Stomach (tissue), 9 donors: Measurements from ENCODE around the gene FOSB. TPM values are rescaled to one million over a fixed set of nuclear protein-coding genes. Genes with fewer than 3 reads are reported as not detected.

Experiments
- DNase-seq, 2 donors: peaks; one replicate each; pipeline versions ENCODE4 v3.0.0 to v3.0.0-alpha.2; 2013 to 2019
- H3K27ac ChIP-seq, 5 donors: fragments of 200-600 bp in 4 of 5; sonication (generic) in 4 of 5; one replicate each; pipeline ENCODE4 v1.5.1; 2013 to 2019; ENCODE audit warnings: mild to moderate bottlenecking in 1 of 5, moderate library complexity in 1 of 5
- H3K27me3 ChIP-seq, 3 donors: fragments of 200-600 bp; sonication (generic); one replicate each; pipeline ENCODE4 v1.5.1; 2017 to 2019; ENCODE audit warnings: mixed run types in 1 of 3
- H3K36me3 ChIP-seq, 4 donors: fragments of 200-600 bp; sonication (generic); 1 replicate in 3 of 4; 2 replicates in 1 of 4; pipeline ENCODE4 v1.5.1; 2016 to 2019
- H3K4me1 ChIP-seq, 4 donors: fragments of 200-600 bp; sonication (generic); one replicate each; pipeline ENCODE4 v1.5.1; 2016 to 2019
- H3K4me3 ChIP-seq, 4 donors: fragments of 200-600 bp; sonication (generic) in 3 of 4; one replicate each; pipeline ENCODE4 v1.5.1; 2016 to 2019; ENCODE audit warnings: mild to moderate bottlenecking in 1 of 4
- H3K9me3 ChIP-seq, 4 donors: fragments of 200-600 bp; sonication (generic); one replicate each; pipeline ENCODE4 v1.5.1; 2016 to 2019
- EP300 ChIP-seq: sonication (generic); formaldehyde crosslinking; IDR thresholded peaks from one replicate; pipeline ENCODE4 v1.6.1; 2017; ENCODE audit warnings: antibody characterized with exemption
- POLR2A ChIP-seq, 4 donors: fragments of 450-650 bp; IDR thresholded peaks; one replicate each; pipeline ENCODE4 v1.6.1; 2016; ENCODE audit warnings: antibody characterized with exemption in 4 of 4, control low read depth in 2 of 4, mild to moderate bottlenecking in 1 of 4, moderate library complexity in 1 of 4
- POLR2AphosphoS5 ChIP-seq, 3 donors: sonication (generic); formaldehyde crosslinking; IDR thresholded peaks; one replicate each; pipeline ENCODE4 v1.6.1; 2016; ENCODE audit warnings: antibody characterized with exemption in 3 of 3
- WGBS, 5 donors: extraction: QIAGEN DNeasy Blood & Tissue Kit in 3 of 5; methylation state at CpG; one replicate each; pipeline versions ENCODE4 v1.1.5 to v1.1.7; 2013 to 2018; 5-methylcytosine and 5-hydroxymethylcytosine counted together
- intact Hi-C: fragments of 100-400 bp; cut with DNase I; formaldehyde crosslinking; loops from one replicate; pipeline ENCODE4 v1.15.1; 2023; ENCODE audit warnings: low total_unique reads
- polyA plus RNA-seq, 3 donors: library from polyadenylated mRNA; stranded (reverse); fragments of 200-250 nt; gene quantifications; one replicate each; pipeline ENCODE4 v1.2.3, GENCODE V29; 2013
- total RNA-seq, 5 donors: library from RNA; depleted of rRNA; stranded (reverse); fragments of >200 nt; gene quantifications; one replicate each; pipeline versions ENCODE4 v1.1.0 to v1.2.3, GENCODE V29; 2014 to 2016
- TF ChIP-seq, protein P1 (sequence below), 7 experiments: fragments of 450-650 bp in 4 of 7; fragments of 200-600 bp in 3 of 7; sonication (generic) in 3 of 7; IDR thresholded peaks; one replicate each; pipeline ENCODE4 v1.5.1; 2016 to 2019; ENCODE audit warnings: antibody characterized with exemption in 7 of 7, control low read depth in 2 of 7, mild to moderate bottlenecking in 1 of 7
- donor health status: healthy with polysubstance abuse.
- donor health status: Bipolar disorder and iron deficiency.
- donor health status: healthy.

Gene FOSB
- total and polyA plus RNA-seq, 8 donors, result 1.2 to 76.8 (median 9.0) TPM

DNA sequence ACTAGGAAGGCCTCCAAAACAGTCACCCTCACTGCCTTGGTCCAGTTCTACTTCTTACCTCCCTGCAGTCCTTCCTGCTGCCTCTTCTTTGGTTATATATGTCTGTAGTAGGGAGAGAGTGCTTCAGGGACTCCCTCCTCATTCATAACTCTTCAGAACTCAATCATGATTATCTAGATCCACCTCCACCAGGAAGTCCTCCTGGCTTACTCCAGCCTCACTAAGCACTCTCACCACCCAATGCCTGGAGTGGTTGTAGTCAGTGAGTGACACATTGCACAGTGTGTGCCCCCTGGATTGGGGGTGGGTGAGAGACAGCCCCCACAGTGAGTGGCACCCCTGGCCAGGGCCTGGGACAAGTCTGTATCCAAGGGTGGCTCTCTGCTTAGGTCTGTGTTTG is 10.0 kb upstream of the FOSB start:
- TF ChIP-seq, protein P1, sequence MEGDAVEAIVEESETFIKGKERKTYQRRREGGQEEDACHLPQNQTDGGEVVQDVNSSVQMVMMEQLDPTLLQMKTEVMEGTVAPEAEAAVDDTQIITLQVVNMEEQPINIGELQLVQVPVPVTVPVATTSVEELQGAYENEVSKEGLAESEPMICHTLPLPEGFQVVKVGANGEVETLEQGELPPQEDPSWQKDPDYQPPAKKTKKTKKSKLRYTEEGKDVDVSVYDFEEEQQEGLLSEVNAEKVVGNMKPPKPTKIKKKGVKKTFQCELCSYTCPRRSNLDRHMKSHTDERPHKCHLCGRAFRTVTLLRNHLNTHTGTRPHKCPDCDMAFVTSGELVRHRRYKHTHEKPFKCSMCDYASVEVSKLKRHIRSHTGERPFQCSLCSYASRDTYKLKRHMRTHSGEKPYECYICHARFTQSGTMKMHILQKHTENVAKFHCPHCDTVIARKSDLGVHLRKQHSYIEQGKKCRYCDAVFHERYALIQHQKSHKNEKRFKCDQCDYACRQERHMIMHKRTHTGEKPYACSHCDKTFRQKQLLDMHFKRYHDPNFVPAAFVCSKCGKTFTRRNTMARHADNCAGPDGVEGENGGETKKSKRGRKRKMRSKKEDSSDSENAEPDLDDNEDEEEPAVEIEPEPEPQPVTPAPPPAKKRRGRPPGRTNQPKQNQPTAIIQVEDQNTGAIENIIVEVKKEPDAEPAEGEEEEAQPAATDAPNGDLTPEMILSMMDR (IDR thresholded peaks at IDR 0.05), result no peak
- TF ChIP-seq POLR2A (IDR thresholded peaks at IDR 0.05) (no peak), EP300 (no peak), POLR2AphosphoS5 (IDR thresholded peaks at IDR 0.05) (no peak)
- no peak for DNase-seq
- Histone ChIP-seq H3K9me3 (no peaks in the 10 kb centered on the region), H3K27me3 (no peaks in the 10 kb centered on the region), H3K36me3 (no peaks in the 10 kb centered on the region), H3K4me3 (no peak overlapping the region), H3K27ac (no peak overlapping the region), H3K4me1 (peaks cover 21 to 29% (median 24%) of the 10 kb centered on the region in 4 donors)
- intact Hi-C loops, result no loop called here

DNA sequence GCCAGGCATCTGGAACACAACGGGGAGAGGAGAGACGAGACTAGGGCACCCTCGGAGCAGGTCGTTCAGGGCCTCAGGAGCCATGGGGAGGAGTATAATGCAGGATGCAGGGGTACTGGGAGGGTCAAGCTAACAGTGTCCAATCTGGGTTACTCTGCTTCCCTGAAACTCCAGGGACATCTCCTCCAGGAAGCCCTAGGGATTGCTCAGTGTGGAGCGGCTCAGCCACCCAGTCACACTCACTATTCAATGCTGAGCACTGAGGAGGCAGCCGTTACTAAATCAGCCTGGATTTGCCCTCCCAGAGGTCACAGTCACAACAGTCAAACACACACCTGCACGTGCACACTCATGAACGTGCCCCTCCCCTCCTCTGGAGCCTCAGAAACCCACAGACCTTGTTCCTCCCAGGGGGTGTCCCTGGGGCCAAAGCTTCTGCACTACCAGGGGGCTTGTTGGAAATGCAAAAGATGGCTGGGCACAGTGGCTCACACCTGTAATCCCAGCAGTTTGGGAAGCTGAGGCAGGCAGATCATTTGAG is 6.9 kb upstream of the FOSB start:
- Histone ChIP-seq H3K4me3 (no peak overlapping the region), H3K4me1 (peaks cover 6 to 9% (median 8%) of the 10 kb centered on the region in 4 donors), H3K27ac (no peak overlapping the region), H3K27me3 (no peaks in the 10 kb centered on the region), H3K36me3 (no peaks in the 10 kb centered on the region), H3K9me3 (no peaks in the 10 kb centered on the region)
- 47 to 53% (median 49%) methylated on average over 8 of the region's 8 CpGs for WGBS, 5 donors
- TF ChIP-seq POLR2A (IDR thresholded peaks at IDR 0.05) (no peak), POLR2AphosphoS5 (IDR thresholded peaks at IDR 0.05) (no peak), EP300 (no peak)
- TF ChIP-seq, protein P1 (IDR thresholded peaks at IDR 0.05), result no peak
- intact Hi-C loops, result no loop called here
- DNase-seq, result no peak

DNA sequence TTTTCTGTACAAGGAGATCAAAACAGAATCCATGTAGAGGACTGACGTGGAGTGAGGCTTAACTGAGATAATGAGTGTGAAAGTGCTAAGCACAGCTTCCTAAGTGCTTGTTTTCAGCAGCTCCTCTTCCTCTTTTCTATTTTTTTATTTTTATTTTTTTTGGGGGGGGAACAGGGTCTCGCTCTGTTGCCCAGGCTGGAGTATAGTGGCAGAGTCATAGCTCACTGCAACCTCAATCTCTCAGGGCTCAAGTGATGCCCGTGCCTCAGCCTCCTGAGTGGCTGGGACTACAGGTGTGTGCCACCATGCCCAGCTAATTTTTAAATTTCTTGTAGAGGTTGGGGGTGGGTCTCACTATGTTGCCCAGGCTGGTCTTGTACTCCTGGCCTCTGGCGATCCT is 5.6 kb upstream of the FOSB start:
- Histone ChIP-seq H3K4me1 (peaks cover 3 to 8% (median 4%) of the 10 kb centered on the region in 4 donors), H3K27ac (no peak overlapping the region), H3K9me3 (no peaks in the 10 kb centered on the region), H3K4me3 (no peak overlapping the region), H3K36me3 (no peaks in the 10 kb centered on the region), H3K27me3 (no peaks in the 10 kb centered on the region)
- DNase-seq, result no peak
- no peak for TF ChIP-seq POLR2AphosphoS5 (IDR thresholded peaks at IDR 0.05)
- TF ChIP-seq, protein P1 (IDR thresholded peaks at IDR 0.05), result no peak
- TF ChIP-seq EP300, result no peak
- no peak for TF ChIP-seq POLR2A (IDR thresholded peaks at IDR 0.05)
- intact Hi-C loops, result no loop called here
- WGBS, 5 donors, result 57 to 77% (median 72%) methylated on average over 4 of the region's 4 CpGs

DNA sequence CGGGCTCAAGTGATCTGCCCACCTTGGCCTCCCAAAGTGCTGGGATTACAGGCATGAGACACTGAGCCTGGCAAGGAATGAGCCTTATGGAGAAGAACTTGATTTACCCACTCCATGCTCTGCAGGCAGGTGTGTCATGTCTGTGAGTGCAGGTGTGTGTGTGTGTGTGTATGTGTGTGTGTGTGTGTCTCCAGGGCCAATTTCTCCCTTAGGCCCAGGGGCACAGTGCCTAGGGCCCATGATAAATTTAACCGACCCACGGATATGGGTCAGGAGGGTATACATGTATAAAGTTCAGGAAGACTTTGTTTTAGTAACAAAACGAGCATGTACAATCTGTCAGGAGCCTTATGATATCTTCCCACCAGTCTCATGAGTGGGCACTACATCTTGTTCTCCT is 4.6 kb upstream of the FOSB start:
- WGBS, 5 donors, result 61 to 80% (median 67%) methylated on average over 4 of the region's 4 CpGs
- Histone ChIP-seq H3K4me1 (peaks cover 8 to 15% (median 11%) of the 10 kb centered on the region in 4 donors), H3K27ac (no peak overlapping the region), H3K4me3 (no peak overlapping the region), H3K36me3 (no peaks in the 10 kb centered on the region), H3K9me3 (no peaks in the 10 kb centered on the region), H3K27me3 (no peaks in the 10 kb centered on the region)
- TF ChIP-seq, protein P1 (IDR thresholded peaks at IDR 0.05), result no peak
- TF ChIP-seq POLR2A (IDR thresholded peaks at IDR 0.05) (no peak), POLR2AphosphoS5 (IDR thresholded peaks at IDR 0.05) (no peak), EP300 (no peak)
- intact Hi-C loops, result no loop called here
- DNase-seq, result no peak
